ENCODE measurements around the gene SYT11. TPM values are rescaled to one million over a fixed set of nuclear protein-coding genes. Genes with fewer than 3 reads are reported as not detected.
A peak's percentile ranks its signal among the peaks of the same experiment; 100 is the strongest.
"Not testable (repeated sequence)": the region's sequence is repeated elsewhere in the genome, so short reads cannot be mapped to it uniquely, and the experiment has no call there.

The SYT11 gene
- total and polyA plus RNA-seq, 10 donors, result 1.1 to 22.1 (median 11.9) TPM

DNA sequence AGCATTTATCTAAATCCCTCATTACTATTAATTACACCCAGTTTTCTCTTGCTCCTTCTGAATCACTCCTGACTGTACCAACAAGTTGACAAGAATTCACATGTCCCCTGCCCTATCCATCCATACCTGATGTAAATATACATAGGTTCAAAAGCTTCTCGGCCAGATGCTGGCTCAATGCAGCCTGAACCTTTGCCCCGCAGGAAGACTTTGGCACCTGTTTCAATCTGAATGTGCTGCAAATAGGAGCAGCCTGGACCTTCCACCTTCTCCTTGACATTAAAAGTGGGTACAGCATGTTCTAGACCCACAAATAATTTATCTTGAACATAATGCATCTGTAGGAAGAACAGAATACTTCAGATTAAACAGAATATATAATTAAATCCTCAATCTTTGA lies 66.1 kb downstream of the SYT11 start:
- intact Hi-C loops (cut with DNase I; ENCODE audit: low total_unique reads), result no loop called here
- Histone ChIP-seq H3K27ac (no peak overlapping the region), H3K4me1 (peaks cover 4 to 23% (median 12%) of the 10 kb centered on the region in 6 donors), H3K36me3 (peaks cover 6 to 100% (median 96%) of the 10 kb centered on the region in 6 donors), H3K9me3 (no peaks in the 10 kb centered on the region), H3K4me3 (no peak overlapping the region), H3K27me3 (replicated peaks in 1 of 7) (no peaks in the 10 kb centered on the region)
- WGBS, 5 donors, result 97 to 100% (median 99%) methylated on average over 2 of the region's 2 CpGs
- no peak for DNase-seq
- no peak for TF ChIP-seq POLR2A (IDR thresholded peaks at IDR 0.05)
- no peak for TF ChIP-seq POLR2AphosphoS5 (IDR thresholded peaks at IDR 0.05)
- TF ChIP-seq, protein P1, sequence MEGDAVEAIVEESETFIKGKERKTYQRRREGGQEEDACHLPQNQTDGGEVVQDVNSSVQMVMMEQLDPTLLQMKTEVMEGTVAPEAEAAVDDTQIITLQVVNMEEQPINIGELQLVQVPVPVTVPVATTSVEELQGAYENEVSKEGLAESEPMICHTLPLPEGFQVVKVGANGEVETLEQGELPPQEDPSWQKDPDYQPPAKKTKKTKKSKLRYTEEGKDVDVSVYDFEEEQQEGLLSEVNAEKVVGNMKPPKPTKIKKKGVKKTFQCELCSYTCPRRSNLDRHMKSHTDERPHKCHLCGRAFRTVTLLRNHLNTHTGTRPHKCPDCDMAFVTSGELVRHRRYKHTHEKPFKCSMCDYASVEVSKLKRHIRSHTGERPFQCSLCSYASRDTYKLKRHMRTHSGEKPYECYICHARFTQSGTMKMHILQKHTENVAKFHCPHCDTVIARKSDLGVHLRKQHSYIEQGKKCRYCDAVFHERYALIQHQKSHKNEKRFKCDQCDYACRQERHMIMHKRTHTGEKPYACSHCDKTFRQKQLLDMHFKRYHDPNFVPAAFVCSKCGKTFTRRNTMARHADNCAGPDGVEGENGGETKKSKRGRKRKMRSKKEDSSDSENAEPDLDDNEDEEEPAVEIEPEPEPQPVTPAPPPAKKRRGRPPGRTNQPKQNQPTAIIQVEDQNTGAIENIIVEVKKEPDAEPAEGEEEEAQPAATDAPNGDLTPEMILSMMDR (IDR thresholded peaks at IDR 0.05 in 8 of 11, conservative IDR thresholded peaks at IDR 0.05 in 3 of 11), result no peak

DNA sequence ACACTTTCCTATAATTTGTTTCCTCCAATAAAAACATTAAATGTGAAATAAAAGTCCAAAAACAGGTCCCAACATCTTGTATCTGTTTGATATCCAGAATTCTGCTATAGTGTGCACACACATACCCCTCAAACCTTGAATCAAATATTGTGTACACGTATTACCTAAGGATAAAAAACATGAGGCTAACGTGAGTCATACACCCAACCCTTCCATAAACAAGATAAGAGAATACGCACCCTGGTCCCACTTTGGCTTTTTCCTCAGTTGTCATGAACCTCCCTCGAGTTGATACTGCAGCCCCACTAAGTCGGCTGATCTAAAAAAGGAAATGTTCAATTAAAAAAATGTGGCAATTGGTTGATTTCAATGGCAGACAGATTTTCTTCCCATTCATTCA lies 69.7 kb downstream of the SYT11 start:
- no peaks in the 10 kb centered on the region for H3K9me3 ChIP-seq
- 74 to 87% (median 83%) methylated on average over 5 of the region's 5 CpGs for WGBS, 5 donors
- DNase-seq, result no peak
- H3K4me1 ChIP-seq, result peaks cover 33 to 58% (median 44%) of the 10 kb centered on the region in 6 donors
- H3K27me3 ChIP-seq (replicated peaks in 1 of 7), result no peaks in the 10 kb centered on the region
- H3K36me3 ChIP-seq, result peaks cover 6 to 95% (median 81%) of the 10 kb centered on the region in 6 donors
- intact Hi-C loops (cut with DNase I; ENCODE audit: low total_unique reads), result no loop called here
- no peak overlapping the region for H3K27ac ChIP-seq
- TF ChIP-seq POLR2A (IDR thresholded peaks at IDR 0.05) (no peak), POLR2AphosphoS5 (IDR thresholded peaks at IDR 0.05) (no peak)
- TF ChIP-seq, protein P1 (IDR thresholded peaks at IDR 0.05 in 8 of 11, conservative IDR thresholded peaks at IDR 0.05 in 3 of 11), result no peak
- no peak overlapping the region for H3K4me3 ChIP-seq

DNA sequence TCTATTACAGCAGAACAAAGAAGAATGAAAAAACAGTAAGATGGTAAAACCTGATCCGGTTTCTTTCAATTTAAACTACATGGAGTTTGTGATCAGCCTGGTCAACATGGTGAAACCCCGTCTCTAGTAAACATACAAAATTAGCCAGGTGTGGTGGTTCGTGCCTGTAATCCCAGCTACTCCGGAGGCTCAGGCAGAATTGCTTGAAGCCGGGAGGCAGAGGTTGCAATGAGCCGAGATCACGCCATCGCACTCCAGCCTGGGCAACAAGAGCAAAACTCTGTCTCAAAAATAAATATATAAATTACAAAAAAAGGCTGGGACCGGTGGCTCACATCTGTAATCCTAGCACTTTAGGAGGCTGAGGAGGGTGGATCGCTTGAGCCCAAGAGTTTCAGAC lies 71.4 kb downstream of the SYT11 start:
- DNase-seq, result peak; percentile 16
- Histone ChIP-seq H3K4me1 (peaks cover 37 to 68% (median 52%) of the 10 kb centered on the region in 6 donors), H3K4me3 (peak overlapping the region in 2 of 8 donors; percentile 21 to 31), H3K36me3 (peaks cover 3 to 78% (median 65%) of the 10 kb centered on the region in 6 donors), H3K27ac (peak overlapping the region in 1 of 8 donors; percentile 28)
- intact Hi-C loops (cut with DNase I; ENCODE audit: low total_unique reads); H3K9me3 ChIP-seq; H3K27me3 ChIP-seq (replicated peaks in 1 of 7): not testable (repeated sequence)
- WGBS, 5 donors, result 80 to 90% (median 85%) methylated on average over 10 of the region's 10 CpGs

DNA sequence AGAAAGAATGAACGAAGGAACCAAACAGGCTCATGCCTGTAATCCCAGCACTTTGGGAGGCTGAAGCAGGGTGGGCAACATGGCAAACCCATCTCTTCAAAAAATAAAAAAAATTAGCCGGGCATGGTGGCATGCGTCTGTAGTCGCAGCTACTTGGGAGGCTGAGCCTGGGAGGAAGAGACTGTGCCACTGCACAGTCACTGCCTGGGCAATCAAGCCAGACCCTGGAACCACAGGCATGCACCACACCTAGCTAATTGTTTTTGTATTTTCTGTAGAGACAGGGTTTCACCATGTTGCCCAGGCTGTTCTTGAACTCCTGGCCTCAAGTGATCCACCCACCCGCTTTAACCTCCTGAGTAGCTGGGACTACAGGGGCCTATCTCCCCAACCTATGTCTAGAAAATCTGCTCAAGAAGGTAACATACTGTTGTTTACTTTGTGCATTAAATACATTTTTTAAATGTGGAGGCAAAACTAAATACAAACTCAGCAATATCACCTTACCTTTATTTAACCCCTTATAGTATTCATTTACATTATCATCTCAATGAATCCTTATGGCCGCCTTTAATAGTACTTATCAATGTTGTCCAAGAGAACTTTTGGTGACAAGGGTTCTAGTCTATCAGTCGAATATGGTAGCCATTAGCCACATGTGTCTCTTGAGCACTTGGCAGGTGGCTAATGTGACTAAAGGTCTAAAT lies 72.1 kb downstream of the SYT11 start:
- WGBS, 5 donors, result 66 to 92% (median 80%) methylated on average over 7 of the region's 7 CpGs
- Histone ChIP-seq H3K4me3 (peak overlapping the region in 4 of 8 donors; percentile 3 to 31 (median 16)), H3K27me3 (replicated peaks in 1 of 7) (no peaks in the 10 kb centered on the region), H3K36me3 (peaks cover 0 to 71% (median 57%) of the 10 kb centered on the region in 6 donors), H3K27ac (peak overlapping the region in 1 of 8 donors; percentile 28), H3K4me1 (peaks cover 37 to 68% (median 52%) of the 10 kb centered on the region in 6 donors), H3K9me3 (no peaks in the 10 kb centered on the region)
- TF ChIP-seq POLR2AphosphoS5 (IDR thresholded peaks at IDR 0.05) (no peak), POLR2A (IDR thresholded peaks at IDR 0.05) (no peak)
- TF ChIP-seq, protein P1 (IDR thresholded peaks at IDR 0.05 in 8 of 11, conservative IDR thresholded peaks at IDR 0.05 in 3 of 11), result no peak
- DNase-seq, result peak; percentile 39
- intact Hi-C loops (cut with DNase I; ENCODE audit: low total_unique reads), result no loop called here

Measured in spleen (tissue), 11 donors.